Right lobe of liver (tissue), 6 donors: ENCODE data around the gene UGDH. TPM values are rescaled to one million over a fixed set of nuclear protein-coding genes. Genes with fewer than 3 reads are reported as not detected.

ENCODE experiments used
- ATAC-seq, 4 donors: fragments of 200-7000 bp; cut with Tn5 transposase; one replicate each; pipeline ENCODE4 v1.9.1; 2020; ENCODE audit warnings: mild to moderate bottlenecking in 4 of 4, moderate library complexity in 4 of 4
- DNase-seq, 3 donors: peaks; one replicate each; pipeline ENCODE4 v3.0.0-alpha.2; 2020
- H3K27ac ChIP-seq, 3 donors: fragments of 200-600 bp; one replicate each; pipeline ENCODE4 v1.8.0; 2022
- H3K27me3 ChIP-seq, 2 donors: fragments of 200-600 bp; one replicate each; pipeline ENCODE4 v1.8.0; 2022
- H3K36me3 ChIP-seq, 4 donors: fragments of 200-600 bp; sonication (generic) in 1 of 4; one replicate each; pipeline versions ENCODE4 v1.5.1 to v1.8.0; 2017 to 2022; ENCODE audit warnings: control low read depth in 1 of 4
- H3K4me1 ChIP-seq, 4 donors: fragments of 200-600 bp; sonication (generic) in 1 of 4; one replicate each; pipeline versions ENCODE4 v1.5.1 to v1.8.0; 2017 to 2022; ENCODE audit warnings: control low read depth in 1 of 4
- H3K4me3 ChIP-seq, 3 donors: fragments of 200-600 bp; one replicate each; pipeline ENCODE4 v1.8.0; 2022
- H3K9me3 ChIP-seq, 4 donors: fragments of 200-600 bp; sonication (generic) in 1 of 4; one replicate each; pipeline versions ENCODE4 v1.5.1 to v1.8.0; 2017 to 2022; ENCODE audit warnings: control low read depth in 1 of 4
- CTCF ChIP-seq, 4 donors: fragments of 200-600 bp in 3 of 4; fragments of 450-650 bp in 1 of 4; IDR thresholded peaks; one replicate each; pipeline versions ENCODE4 v1.5.1 to v1.8.0; 2016 to 2022; ENCODE audit warnings: antibody characterized with exemption in 4 of 4, mild to moderate bottlenecking in 2 of 4
- POLR2A ChIP-seq: fragments of 450-650 bp; IDR thresholded peaks from one replicate; pipeline ENCODE4 v1.6.1; 2017; ENCODE audit warnings: antibody characterized with exemption, mild to moderate bottlenecking
- WGBS: methylation state at CpG from one replicate; pipeline ENCODE4 v1.1.6; 2018; ENCODE audit warnings: low coverage, low lambda C conversion rate; ENCODE audit not compliant: insufficient coverage; ENCODE audit errors: missing lambda C conversion rate; 5-methylcytosine and 5-hydroxymethylcytosine counted together
- intact Hi-C, 2 donors: fragments of 100-400 bp; cut with DNase I; formaldehyde crosslinking; loops; one replicate each; pipeline versions ENCODE4 v1.11.2 to v1.14.1; 2022
- total RNA-seq, 6 experiments: library from RNA; depleted of rRNA in 2 of 6; stranded (reverse); fragments of >200 nt in 2 of 6; fragmentation: NEBNext Ultra II Directional in 3 of 6; extraction: Animal tissue kit (Norgen Biotek cat#: 25700) in 3 of 6; gene quantifications; one replicate each; pipeline versions ENCODE4 v1.1.0 to v1.2.4, GENCODE V29; 2016 to 2023
- donor health status: DM: no; HTN: yes; CAD: no.
- donor health status: DM: no; HTN: no; CAD: no.
- donor health status: DM: no; HTN: no; CAD: no.
- donor health status: DM: no; HTN: yes; CAD: no.
- donor health status: DM: no; HTN: yes; CAD: no.

The UGDH gene
- total RNA-seq, 6 experiments from 2014 or later, result 134 to 647 (median 244) TPM

DNA sequence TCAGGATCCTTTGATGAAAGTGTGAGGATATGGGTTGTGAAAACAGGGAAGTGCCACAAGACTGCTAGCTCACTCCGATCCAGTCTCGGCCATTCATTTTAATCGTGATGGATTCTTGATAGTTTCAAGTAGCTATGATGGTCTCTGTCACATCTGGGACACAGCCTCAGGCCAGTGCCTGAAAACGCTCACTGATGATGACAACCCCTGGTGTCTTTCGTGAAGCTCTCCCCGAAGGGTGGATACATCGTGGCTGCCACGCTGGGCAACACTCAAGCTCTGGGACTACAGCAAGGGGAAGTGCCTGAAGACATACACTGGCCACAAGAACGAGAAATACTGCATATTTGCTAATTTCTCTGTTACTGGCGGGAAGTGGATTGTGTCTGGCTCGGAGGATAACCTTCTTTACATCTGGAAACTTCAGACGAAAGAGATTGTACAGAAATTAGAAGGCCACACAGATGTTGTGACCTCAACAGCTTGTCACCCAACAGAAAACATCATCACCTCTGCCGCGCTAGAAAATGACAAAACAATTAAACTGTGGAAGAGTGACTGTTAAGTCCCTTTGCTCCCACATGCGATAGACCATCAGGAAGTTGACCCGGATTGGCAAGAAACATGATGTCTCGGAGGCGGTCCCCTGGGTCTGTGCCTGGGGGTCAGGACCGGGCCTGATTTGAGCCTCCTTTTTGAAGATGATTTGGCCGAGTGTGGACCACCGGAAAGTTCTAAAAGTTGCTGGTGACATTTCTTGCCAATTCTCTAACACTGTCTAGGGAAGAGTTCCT lies 46.1 kb downstream of the UGDH start:
- intact Hi-C loops, result no loop called here
- H3K27ac ChIP-seq, result no peak overlapping the region
- 72% methylated on average over 20 of the region's 21 CpGs for WGBS
- ATAC-seq, result peak; percentile 23 to 67 (median 39)
- no peaks in the 10 kb centered on the region for H3K9me3 ChIP-seq
- DNase-seq, result no peak
- H3K27me3 ChIP-seq, result no peaks in the 10 kb centered on the region
- H3K36me3 ChIP-seq, result no peaks in the 10 kb centered on the region
- H3K4me3 ChIP-seq, result no peak overlapping the region
- TF ChIP-seq CTCF (IDR thresholded peaks at IDR 0.05) (no peak), POLR2A (no peak)
- H3K4me1 ChIP-seq, result no peaks in the 10 kb centered on the region

DNA sequence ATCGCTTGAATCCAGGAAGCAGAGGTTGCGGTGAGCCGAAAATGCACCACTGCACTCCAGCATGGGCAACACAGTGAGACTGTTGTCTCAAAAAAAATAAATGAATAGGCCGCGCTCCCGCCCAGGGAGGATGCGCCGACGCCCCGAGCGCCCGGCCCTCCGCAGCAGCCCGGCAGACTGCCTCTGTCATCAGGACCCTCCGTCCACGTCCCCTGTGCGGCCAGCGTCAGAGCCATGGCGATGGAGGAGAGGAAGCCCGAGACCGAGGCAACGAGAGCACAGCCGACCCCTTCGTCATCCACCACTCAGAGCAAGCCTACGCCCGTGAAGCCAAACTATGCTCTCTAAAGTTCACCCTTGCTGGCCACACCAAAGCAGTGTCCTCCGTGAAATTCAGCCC lies 47.0 kb downstream of the UGDH start:
- WGBS, result 93% methylated on average over 18 of the region's 27 CpGs
- no peak overlapping the region for H3K27ac ChIP-seq
- TF ChIP-seq CTCF (IDR thresholded peaks at IDR 0.05), result no peak
- no peak for TF ChIP-seq POLR2A
- H3K27me3 ChIP-seq, result no peaks in the 10 kb centered on the region
- intact Hi-C loops, result no loop called here
- H3K4me3 ChIP-seq, result no peak overlapping the region
- peak in 1 of 4 donors; percentile 29 for ATAC-seq
- H3K4me1 ChIP-seq, result no peaks in the 10 kb centered on the region
- no peak for DNase-seq
- no peaks in the 10 kb centered on the region for H3K9me3 ChIP-seq
- H3K36me3 ChIP-seq, result no peaks in the 10 kb centered on the region

DNA sequence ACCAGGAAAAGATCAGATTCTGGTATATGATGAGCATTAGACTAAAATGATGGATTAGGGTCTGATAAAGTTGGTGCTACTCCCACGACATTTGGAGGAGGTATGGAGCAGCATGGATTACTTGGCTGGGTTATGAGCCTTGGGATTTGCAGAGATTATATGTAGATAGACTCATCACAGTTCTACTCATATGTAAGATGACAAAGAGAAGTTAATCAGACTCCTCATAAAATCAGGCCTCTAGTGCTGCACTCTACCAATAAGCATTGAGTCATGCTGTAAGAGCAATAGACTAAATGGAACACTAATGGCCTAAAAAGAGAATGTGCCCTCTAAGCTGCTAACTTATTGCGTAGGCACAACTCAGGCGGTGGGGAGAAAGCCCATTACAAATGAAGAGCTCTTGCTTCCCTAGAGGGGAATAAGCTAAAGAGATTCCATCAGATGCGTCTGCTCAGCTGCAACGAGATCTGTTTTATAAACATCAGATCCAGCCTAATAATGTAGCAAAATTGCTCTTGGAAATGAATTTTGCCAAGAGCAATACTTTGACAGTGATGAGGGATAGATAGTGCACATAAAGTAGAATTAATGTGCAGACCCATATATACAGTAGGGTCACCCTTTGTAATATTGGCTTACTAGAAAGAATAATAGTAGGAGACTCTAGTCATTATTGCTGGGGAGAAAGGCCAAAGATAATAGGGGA lies 50.9 kb downstream of the UGDH start:
- Histone ChIP-seq H3K4me3 (no peak overlapping the region), H3K4me1 (peaks cover 0 to 14% (median 3%) of the 10 kb centered on the region in 4 donors), H3K27ac (no peak overlapping the region), H3K36me3 (no peaks in the 10 kb centered on the region), H3K27me3 (no peaks in the 10 kb centered on the region), H3K9me3 (no peaks in the 10 kb centered on the region)
- ATAC-seq (no peak), DNase-seq (no peak)
- TF ChIP-seq POLR2A (no peak), CTCF (IDR thresholded peaks at IDR 0.05) (no peak)
- WGBS, result 95% methylated on average over 5 of the region's 5 CpGs
- intact Hi-C loops, result no loop called here

DNA sequence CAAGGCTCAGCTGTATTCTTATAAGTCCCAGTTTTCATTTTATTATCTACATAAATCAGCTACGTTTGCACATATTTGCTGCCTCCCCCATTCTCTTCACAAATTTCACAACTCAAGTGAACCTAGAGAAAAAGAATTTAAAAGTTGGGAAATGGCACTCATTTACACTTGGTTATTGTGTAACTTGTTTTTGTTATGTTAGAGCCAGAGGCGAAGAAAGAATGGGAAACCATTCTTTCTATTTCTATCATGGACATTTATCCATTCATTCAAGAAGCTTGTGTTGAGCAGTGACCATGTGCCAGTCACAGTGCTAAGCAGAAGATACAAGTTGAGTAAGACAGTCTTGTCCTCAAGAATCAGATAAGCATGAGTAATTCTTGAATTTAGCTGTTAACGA lies 54.8 kb downstream of the UGDH start:
- Histone ChIP-seq H3K4me1 (peaks cover 0 to 31% (median 9%) of the 10 kb centered on the region in 4 donors), H3K4me3 (peak overlapping the region in 1 of 3 donors; percentile 15), H3K27ac (peak overlapping the region in 2 of 3 donors; percentile 42 to 88), H3K9me3 (no peaks in the 10 kb centered on the region), H3K27me3 (no peaks in the 10 kb centered on the region), H3K36me3 (no peaks in the 10 kb centered on the region)
- intact Hi-C loops, result no loop called here
- TF ChIP-seq CTCF (IDR thresholded peaks at IDR 0.05), result no peak
- no peak for TF ChIP-seq POLR2A
- DNase-seq (no peak), ATAC-seq (peak in 3 of 4 donors; percentile 7 to 20 (median 11))
- 43% methylated on average over 3 of the region's 3 CpGs for WGBS
